ENCODE measurements around the gene KIAA1755.

KIAA1755 gene

GRCh38 chr20:38181207-38181801, 79.2 kb downstream of the KIAA1755 start:
- TF ChIP-seq, protein P1, sequence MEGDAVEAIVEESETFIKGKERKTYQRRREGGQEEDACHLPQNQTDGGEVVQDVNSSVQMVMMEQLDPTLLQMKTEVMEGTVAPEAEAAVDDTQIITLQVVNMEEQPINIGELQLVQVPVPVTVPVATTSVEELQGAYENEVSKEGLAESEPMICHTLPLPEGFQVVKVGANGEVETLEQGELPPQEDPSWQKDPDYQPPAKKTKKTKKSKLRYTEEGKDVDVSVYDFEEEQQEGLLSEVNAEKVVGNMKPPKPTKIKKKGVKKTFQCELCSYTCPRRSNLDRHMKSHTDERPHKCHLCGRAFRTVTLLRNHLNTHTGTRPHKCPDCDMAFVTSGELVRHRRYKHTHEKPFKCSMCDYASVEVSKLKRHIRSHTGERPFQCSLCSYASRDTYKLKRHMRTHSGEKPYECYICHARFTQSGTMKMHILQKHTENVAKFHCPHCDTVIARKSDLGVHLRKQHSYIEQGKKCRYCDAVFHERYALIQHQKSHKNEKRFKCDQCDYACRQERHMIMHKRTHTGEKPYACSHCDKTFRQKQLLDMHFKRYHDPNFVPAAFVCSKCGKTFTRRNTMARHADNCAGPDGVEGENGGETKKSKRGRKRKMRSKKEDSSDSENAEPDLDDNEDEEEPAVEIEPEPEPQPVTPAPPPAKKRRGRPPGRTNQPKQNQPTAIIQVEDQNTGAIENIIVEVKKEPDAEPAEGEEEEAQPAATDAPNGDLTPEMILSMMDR (IDR thresholded peaks at IDR 0.05; ENCODE audit: control extremely low read depth, extremely low read depth, low read depth, missing control alignments) = no peak
- CTCF ChIA-PET = interaction anchor here (0.7 to 1.4 kb wide), 5 partner anchors 15 to 108 kb away, joined by 3 to 12 read pairs (median 3); no protein-coding TSS in a partner anchor
- peak; percentile 63 for DNase-seq (ENCODE audit: extremely low spot score)
- POLR2A ChIA-PET = no interaction called here

GRCh38 chr20:38180781-38181180, 79.8 kb downstream of the KIAA1755 start:
- no peak for DNase-seq (ENCODE audit: extremely low spot score)
- ChIA-PET CTCF (interaction anchor here (0.7 to 1.4 kb wide), 4 partner anchors 15 to 107 kb away, joined by 3 to 12 read pairs (median 4); no protein-coding TSS in a partner anchor), POLR2A (no interaction called here)
- TF ChIP-seq, protein P1 (IDR thresholded peaks at IDR 0.05; ENCODE audit: control extremely low read depth, extremely low read depth, low read depth, missing control alignments) = no peak

DNA sequence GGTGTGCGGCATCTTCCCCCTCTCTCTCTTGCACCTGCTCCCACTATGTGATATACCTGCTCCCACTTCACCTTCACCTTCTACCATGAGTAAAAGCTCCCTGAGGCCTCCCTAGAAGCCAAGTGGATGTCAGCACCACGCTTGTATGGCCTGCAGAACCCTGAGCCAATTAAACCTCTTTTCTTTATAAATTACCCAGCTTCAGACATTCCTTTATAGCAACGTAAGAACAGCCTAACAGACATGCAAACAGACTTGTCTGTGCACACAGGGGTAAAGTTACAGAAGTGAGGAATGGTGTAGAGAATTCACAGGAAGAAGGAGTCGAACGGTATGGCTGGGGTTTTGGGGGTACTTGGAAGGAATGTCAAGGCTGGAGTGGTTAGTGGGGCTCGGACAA, 80.7 kb downstream of the KIAA1755 start:
- ChIA-PET POLR2A (no interaction called here), CTCF (interaction anchor here (0.7 kb wide), 1 partner anchor 42 kb away, joined by 3 read pairs; no protein-coding TSS in a partner anchor)
- TF ChIP-seq, protein P1 (IDR thresholded peaks at IDR 0.05; ENCODE audit: control extremely low read depth, extremely low read depth, low read depth, missing control alignments) = no peak
- DNase-seq (ENCODE audit: extremely low spot score) = no peak

GRCh38 chr20:38178581-38178980, 82.0 kb downstream of the KIAA1755 start:
- CTCF ChIA-PET = interaction anchor here (1.4 to 5.9 kb wide), 4 partner anchors 12 to 105 kb away, joined by 3 to 26 read pairs (median 7); partner anchors contain the start of gene TGM2
- POLR2A ChIA-PET = no interaction called here

DNA sequence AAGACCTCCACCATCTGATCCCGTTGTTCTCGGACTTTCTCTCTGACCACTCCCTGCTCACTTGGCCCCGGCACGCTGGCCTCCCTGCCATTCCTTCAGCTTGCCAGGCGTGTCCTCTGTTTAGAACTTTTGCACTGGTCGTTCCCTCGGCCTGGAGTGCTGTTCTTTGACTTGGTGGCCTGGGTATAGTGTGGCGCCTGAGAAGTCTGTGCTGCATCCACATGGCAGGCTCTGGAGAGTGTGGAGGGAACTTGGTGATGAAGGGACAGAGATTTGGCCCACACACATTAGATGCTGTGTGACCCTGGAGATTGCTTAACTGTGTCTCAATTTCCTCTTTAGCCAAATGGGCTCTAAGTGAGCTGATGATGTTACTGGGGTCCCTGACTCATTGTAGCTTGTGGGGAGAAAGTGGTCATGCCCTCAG, 82.5 kb downstream of the KIAA1755 start:
- ChIA-PET POLR2A (no interaction called here), CTCF (interaction anchor here (1.4 to 5.9 kb wide), 4 partner anchors 11 to 105 kb away, joined by 3 to 26 read pairs (median 7); partner anchors contain the start of gene TGM2)
- DNase-seq (ENCODE audit: extremely low spot score) = no peak
- TF ChIP-seq, protein P1 (IDR thresholded peaks at IDR 0.05; ENCODE audit: control extremely low read depth, extremely low read depth, low read depth, missing control alignments) = no peak

More at GRCh38 chr20:38178581-38178980, 82.0 kb downstream of the KIAA1755 start:
- TF ChIP-seq, protein P1 (IDR thresholded peaks at IDR 0.05; ENCODE audit: control extremely low read depth, extremely low read depth, low read depth, missing control alignments) = no peak
- DNase-seq (ENCODE audit: extremely low spot score) = no peak

GRCh38 chr20:38177201-38177600, 83.3 kb downstream of the KIAA1755 start:
- no peak for DNase-seq (ENCODE audit: extremely low spot score)
- CTCF ChIA-PET = interaction anchor here (5.9 kb wide), 1 partner anchor 43 kb away, joined by 26 read pairs; no protein-coding TSS in a partner anchor
- POLR2A ChIA-PET = no interaction called here
- TF ChIP-seq, protein P1 (IDR thresholded peaks at IDR 0.05; ENCODE audit: control extremely low read depth, extremely low read depth, low read depth, missing control alignments) = no peak

Data from GM10248 (cell line).